ENCODE measurements around the gene BEST2.
"Not testable (repeated sequence)": the region's sequence is repeated elsewhere in the genome, so short reads cannot be mapped to it uniquely, and the experiment has no call there.

BEST2 gene

DNA sequence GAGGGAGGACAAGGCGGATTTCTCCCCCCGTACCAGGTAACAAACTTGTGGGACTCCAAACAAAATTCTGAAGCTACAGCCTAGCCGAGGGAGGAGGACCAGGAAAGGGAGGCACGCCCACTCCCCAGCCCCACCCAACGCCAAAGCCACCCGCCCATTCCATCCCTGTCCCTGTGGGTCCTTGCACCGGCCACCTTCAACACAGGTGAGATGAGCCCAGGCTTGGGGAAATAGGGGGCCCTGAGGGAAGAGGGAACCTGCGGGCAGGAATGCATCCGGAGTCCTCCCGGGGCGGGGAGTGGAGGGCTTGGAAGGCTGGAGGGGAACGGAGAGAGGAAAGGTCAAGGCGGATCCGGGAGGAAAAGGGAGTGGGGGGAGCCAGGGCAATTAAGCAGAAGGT is at the start of gene BEST2:
Gene BEST2 (plus strand): TSS at position 157 of the 400 bp plus-strand sequence. CDS start 802 bp downstream, outside the sequence.
- no peak for DNase-seq (ENCODE audit: low read depth)
- no peak within 1 kb of the TSS for H3K4me3 ChIP-seq (ENCODE audit: low read length)
- TF ChIP-seq, protein P1, sequence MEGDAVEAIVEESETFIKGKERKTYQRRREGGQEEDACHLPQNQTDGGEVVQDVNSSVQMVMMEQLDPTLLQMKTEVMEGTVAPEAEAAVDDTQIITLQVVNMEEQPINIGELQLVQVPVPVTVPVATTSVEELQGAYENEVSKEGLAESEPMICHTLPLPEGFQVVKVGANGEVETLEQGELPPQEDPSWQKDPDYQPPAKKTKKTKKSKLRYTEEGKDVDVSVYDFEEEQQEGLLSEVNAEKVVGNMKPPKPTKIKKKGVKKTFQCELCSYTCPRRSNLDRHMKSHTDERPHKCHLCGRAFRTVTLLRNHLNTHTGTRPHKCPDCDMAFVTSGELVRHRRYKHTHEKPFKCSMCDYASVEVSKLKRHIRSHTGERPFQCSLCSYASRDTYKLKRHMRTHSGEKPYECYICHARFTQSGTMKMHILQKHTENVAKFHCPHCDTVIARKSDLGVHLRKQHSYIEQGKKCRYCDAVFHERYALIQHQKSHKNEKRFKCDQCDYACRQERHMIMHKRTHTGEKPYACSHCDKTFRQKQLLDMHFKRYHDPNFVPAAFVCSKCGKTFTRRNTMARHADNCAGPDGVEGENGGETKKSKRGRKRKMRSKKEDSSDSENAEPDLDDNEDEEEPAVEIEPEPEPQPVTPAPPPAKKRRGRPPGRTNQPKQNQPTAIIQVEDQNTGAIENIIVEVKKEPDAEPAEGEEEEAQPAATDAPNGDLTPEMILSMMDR (IDR thresholded peaks at IDR 0.05; ENCODE audit: insufficient read depth, low read depth, low read length, missing control alignments): no peak

DNA sequence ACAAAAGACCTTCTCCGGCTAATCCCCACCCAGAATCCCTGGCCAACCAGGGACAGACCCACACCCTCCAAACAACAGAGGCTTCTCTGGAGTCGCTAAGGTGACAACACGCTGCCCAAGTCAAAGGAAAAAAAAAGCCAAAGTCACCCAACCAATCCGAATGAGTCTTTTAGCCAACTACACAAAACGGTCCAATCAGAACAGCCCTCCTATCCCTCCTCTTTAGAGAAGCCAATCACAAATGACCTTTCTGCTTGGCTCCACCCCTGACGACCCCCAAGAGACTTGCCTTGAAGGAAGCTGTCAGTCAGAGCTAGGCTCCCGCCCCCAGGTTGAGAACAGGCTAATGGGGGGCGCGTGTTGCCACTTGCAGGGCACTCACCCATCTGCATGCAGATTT is 48.5 kb upstream of the BEST2 start:
- TF ChIP-seq, protein P1 (IDR thresholded peaks at IDR 0.05; ENCODE audit: insufficient read depth, low read depth, low read length, missing control alignments): no peak
- no peak for DNase-seq (ENCODE audit: low read depth)
- H3K4me3 ChIP-seq (ENCODE audit: low read length): no peak overlapping the region

GRCh38 chr19:12705169-12705568 is 46.4 kb upstream of the BEST2 start:
- no peak for DNase-seq (ENCODE audit: low read depth)
- H3K4me3 ChIP-seq (ENCODE audit: low read length): no peak overlapping the region

GRCh38 chr19:12705654-12706331 is 45.8 kb upstream of the BEST2 start:
- no peak for DNase-seq (ENCODE audit: low read depth)
- H3K4me3 ChIP-seq (ENCODE audit: low read length): no peak overlapping the region
- TF ChIP-seq, protein P1 (IDR thresholded peaks at IDR 0.05; ENCODE audit: insufficient read depth, low read depth, low read length, missing control alignments): no peak

More at GRCh38 chr19:12705169-12705568, 46.4 kb upstream of the BEST2 start:
- TF ChIP-seq, protein P1 (IDR thresholded peaks at IDR 0.05; ENCODE audit: insufficient read depth, low read depth, low read length, missing control alignments): no peak

DNA sequence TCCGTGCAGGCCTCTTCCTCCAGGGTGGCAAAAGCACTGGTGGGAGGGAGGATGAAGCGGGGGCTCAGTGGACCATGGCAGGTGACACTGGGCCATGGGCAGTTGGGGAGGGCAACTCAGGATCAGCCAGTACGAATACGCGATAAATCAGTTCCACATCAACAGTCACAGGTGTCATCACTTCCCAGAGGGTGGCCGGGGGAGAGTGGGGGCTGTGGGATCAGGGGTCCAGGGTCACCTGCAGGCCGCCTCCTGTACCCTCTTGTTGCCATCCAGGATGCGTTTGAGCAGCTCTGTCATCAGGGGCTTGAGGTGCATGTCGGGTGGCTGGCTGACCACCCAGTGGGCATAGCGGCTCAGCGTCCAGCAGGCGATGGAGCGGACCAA is 45.3 kb upstream of the BEST2 start:
- TF ChIP-seq, protein P1 (IDR thresholded peaks at IDR 0.05; ENCODE audit: insufficient read depth, low read depth, low read length, missing control alignments): no peak
- no peak for DNase-seq (ENCODE audit: low read depth)
- no peak overlapping the region for H3K4me3 ChIP-seq (ENCODE audit: low read length)

GRCh38 chr19:12708641-12709040 is 43.0 kb upstream of the BEST2 start:
- TF ChIP-seq, protein P1 (IDR thresholded peaks at IDR 0.05; ENCODE audit: insufficient read depth, low read depth, low read length, missing control alignments): no peak
- no peak for DNase-seq (ENCODE audit: low read depth)

GRCh38 chr19:12711187-12711586 is 40.4 kb upstream of the BEST2 start:
- TF ChIP-seq, protein P1 (IDR thresholded peaks at IDR 0.05; ENCODE audit: insufficient read depth, low read depth, low read length, missing control alignments): no peak
- no peak overlapping the region for H3K4me3 ChIP-seq (ENCODE audit: low read length)
- DNase-seq (ENCODE audit: low read depth): no peak

More at GRCh38 chr19:12708641-12709040, 43.0 kb upstream of the BEST2 start:
- H3K4me3 ChIP-seq (ENCODE audit: low read length): no peak overlapping the region

- not testable (repeated sequence) for H3K4me3 ChIP-seq (ENCODE audit: low read length); DNase-seq (ENCODE audit: low read depth)
Observed at GRCh38 chr19:12712077-12712476, 39.5 kb upstream of the BEST2 start.

GRCh38 chr19:12713304-12713703 is 38.3 kb upstream of the BEST2 start:
- not testable (repeated sequence) for DNase-seq (ENCODE audit: low read depth); H3K4me3 ChIP-seq (ENCODE audit: low read length)

All from epithelial cell of esophagus (primary cell).